GM12878 (cell line): Measurements from ENCODE around the gene SSBP2. TPM values are rescaled to one million over a fixed set of nuclear protein-coding genes. Genes with fewer than 3 reads are reported as not detected.

Experiments used
- ATAC-seq: fragments of 200-7000 bp; cut with Tn5 transposase; 3 replicates; pipeline ENCODE4 v1.9.1; 2020; ENCODE audit warnings: mild to moderate bottlenecking, moderate library complexity
- BruUV-seq: library from RNA; stranded (reverse); fragments of 400-500 nt; replicated peaks from 2 replicates; lab custom pipeline; 2021; lab: Mats Ljungman, UMichigan
- CTCF ChIA-PET: fragments of 300-600 bp; sonication (Branson Sonifier 250); formaldehyde crosslinking; extraction: SDS; loops from one replicate; lab custom pipeline; 2021; ENCODE audit warnings: inconsistent platforms; lab: Yijun Ruan, JAX
- POLR2A ChIA-PET: fragments of 350-600 bp; formaldehyde crosslinking; extraction: SDS; loops from one replicate; lab custom pipeline; 2021; ENCODE audit warnings: inconsistent platforms; lab: Charles Lee
- RAD21 ChIA-PET: fragments of 300-600 bp; sonication (Branson Sonifier 250); formaldehyde crosslinking; loops from one replicate; lab custom pipeline; 2023; ENCODE audit warnings: antibody characterized with exemption; ENCODE audit not compliant: unreplicated experiment; lab: Charles Lee
- SMC1A ChIA-PET: fragments of 300-600 bp; sonication (Branson Sonifier 250); formaldehyde crosslinking; loops from one replicate; lab custom pipeline; 2023; ENCODE audit not compliant: unreplicated experiment, uncharacterized antibody; lab: Charles Lee
- DNase-seq: peaks from one replicate; pipeline ENCODE4 v3.0.0-alpha.2; 2011; ENCODE audit warnings: low read depth, low spot score
- FAIRE-seq: peaks from 3 replicates; lab custom pipeline; 2011; peaks lifted over from hg19 to GRCh38; lab: Jason Lieb, UNC
- H2AFZ ChIP-seq: 2 replicates; pipeline ENCODE4 v1.6.0; 2011; ENCODE audit warnings: low read depth, low read length, control low read depth; ENCODE audit not compliant: control insufficient read depth
- H3K27ac ChIP-seq: 2 replicates; pipeline ENCODE4 v1.5.1; 2011; ENCODE audit warnings: control low read depth; ENCODE audit not compliant: control insufficient read depth, insufficient read depth
- H3K27me3 ChIP-seq, 2 experiments: replicated peaks in 1 of 2; 2 replicates each; pipeline versions ENCODE4 v1.6.0 to v1.6.1; 2011; ENCODE audit warnings: low read length in 1 of 2; ENCODE audit not compliant: control insufficient read depth in 2 of 2, insufficient read depth in 2 of 2
- H3K36me3 ChIP-seq, 2 experiments: 2 replicates each; pipeline ENCODE4 v1.5.1; 2011; ENCODE audit warnings: low read length in 1 of 2; ENCODE audit not compliant: control insufficient read depth in 2 of 2, insufficient read depth in 2 of 2
- H3K4me1 ChIP-seq: 2 replicates; pipeline ENCODE4 v1.6.1; 2011; ENCODE audit warnings: mild to moderate bottlenecking, low read length, moderate library complexity, mixed read lengths; ENCODE audit not compliant: control insufficient read depth, insufficient read depth
- H3K4me2 ChIP-seq: 2 replicates; pipeline ENCODE4 v1.6.0; 2011; ENCODE audit warnings: control low read depth; ENCODE audit not compliant: control insufficient read depth, insufficient read depth
- H3K4me3 ChIP-seq: fragments of 200-600 bp; sonication (generic); 2 replicates; pipeline ENCODE4 v1.5.1; 2016
- H3K79me2 ChIP-seq: 2 replicates; pipeline ENCODE4 v1.6.0; 2011; ENCODE audit warnings: low read length; ENCODE audit not compliant: control insufficient read depth, insufficient read depth
- H3K9ac ChIP-seq: 2 replicates; pipeline ENCODE4 v1.8.0; 2011; ENCODE audit warnings: low read length, control low read depth, mixed read lengths; ENCODE audit not compliant: control insufficient read depth, insufficient read depth
- H3K9me3 ChIP-seq: replicated peaks from 3 replicates; pipeline ENCODE4 v1.5.1; 2011; ENCODE audit warnings: mild to moderate bottlenecking, low read length; ENCODE audit not compliant: control insufficient read depth, insufficient read depth
- H4K20me1 ChIP-seq: 2 replicates; pipeline ENCODE4 v1.6.0; 2011; ENCODE audit not compliant: control insufficient read depth, insufficient read depth
- ASH2L ChIP-seq: fragments of 300-600, 200-600 bp; sonication (generic); IDR thresholded peaks from 2 replicates; pipeline ENCODE4 v1.6.1; 2017; ENCODE audit warnings: low read depth, mild to moderate bottlenecking, borderline replicate concordance
- BACH1 ChIP-seq: fragments of 450-650 bp; IDR thresholded peaks from 2 replicates; pipeline ENCODE4 v1.6.1; 2017; ENCODE audit warnings: mild to moderate bottlenecking, borderline replicate concordance
- EP300 ChIP-seq, 2 experiments: fragments of 150-350 bp in 1 of 2; IDR thresholded peaks; 2 replicates each; pipeline ENCODE4 v1.6.1; 2011 to 2012; ENCODE audit warnings: low read depth in 2 of 2, low read length in 2 of 2, borderline replicate concordance in 1 of 2, improper control_type of control experiment in 1 of 2, inconsistent platforms in 1 of 2; ENCODE audit not compliant: control insufficient read depth in 1 of 2
- NR2C2 ChIP-seq: IDR thresholded peaks from 2 replicates; pipeline ENCODE4 v1.6.1; 2011; ENCODE audit warnings: borderline replicate concordance, low read depth; ENCODE audit not compliant: control insufficient read depth, insufficient read length
- RAD21 ChIP-seq: IDR thresholded peaks from 2 replicates; pipeline ENCODE4 v1.6.1; 2011; ENCODE audit warnings: mild to moderate bottlenecking, low read depth, low read length, moderate library complexity; ENCODE audit not compliant: insufficient read depth
- RB1 ChIP-seq: fragments of 450-650 bp; formaldehyde crosslinking; IDR thresholded peaks from 2 replicates; pipeline ENCODE4 v1.6.1; 2017; ENCODE audit warnings: mild to moderate bottlenecking, borderline replicate concordance
- ZBED1 ChIP-seq: IDR thresholded peaks from 2 replicates; pipeline ENCODE4 v1.6.1; 2016; ENCODE audit warnings: borderline replicate concordance
- WGBS: methylation state at CpG from one replicate; pipeline ENCODE4 v1.1.6; 2016; ENCODE audit warnings: low lambda C conversion rate; ENCODE audit not compliant: insufficient replicate concordance, insufficient coverage; ENCODE audit errors: missing lambda C conversion rate; 5-methylcytosine and 5-hydroxymethylcytosine counted together
- in situ Hi-C: fragments of 300-500 bp; cut with MboI; formaldehyde crosslinking; loops from 9 replicates; pipeline ENCODE4 v1.14.3; 2018; ENCODE audit warnings: mixed read lengths
- intact Hi-C: fragments of 100-400 bp; cut with micrococcal nuclease; formaldehyde crosslinking; loops from one replicate; pipeline ENCODE4 v1.14.2; 2022; ENCODE audit not compliant: unreplicated experiment
- polyA plus RNA-seq, 11 experiments: library from polyadenylated mRNA; depleted of rRNA in 4 of 11; unstranded in 6 of 11; stranded (reverse) in 5 of 11; fragments of >200 nt; fragmentation: Nextera tagmentation in 4 of 11; fragmentation: Illumina TruSeq in 1 of 11; extraction: Ambion mirVana in 4 of 11; extraction: Trizol in 1 of 11; gene quantifications; 1 replicate in 1 of 11; 2 replicates in 10 of 11; pipeline versions ENCODE4 v1.2.1 to v1.2.3, GENCODE V29; 2011 to 2016; ENCODE audit warnings: inconsistent platforms in 2 of 11, missing spikeins in 2 of 11, low read depth in 1 of 11
- total RNA-seq, 4 experiments: library from RNA; depleted of rRNA in 3 of 4; stranded (reverse); fragments of >200 nt in 3 of 4; fragmentation: Illumina TruSeq in 1 of 4; extraction: Trizol in 1 of 4; gene quantifications; 2 replicates each; pipeline versions ENCODE4 v1.2.1 to v1.2.3, GENCODE V29; 2013 to 2021
- TF ChIP-seq, protein P1 (sequence below): fragments of 450-650 bp; conservative IDR thresholded peaks from 2 replicates; pipeline ENCODE4 v1.6.1; 2017; ENCODE audit warnings: mild to moderate bottlenecking, moderate library complexity
- TF ChIP-seq, protein P2 (sequence below): IDR thresholded peaks from 2 replicates; pipeline ENCODE4 v1.6.1; 2012; ENCODE audit warnings: low read depth, low read length, improper control_type of control experiment
- TF ChIP-seq, protein P3 (sequence below), 3 experiments: IDR thresholded peaks in 2 of 3; conservative IDR thresholded peaks in 1 of 3; 2 replicates each; pipeline ENCODE4 v1.5.1; 2011; ENCODE audit warnings: low read depth in 3 of 3, low read length in 3 of 3, mild to moderate bottlenecking in 3 of 3, control low read depth in 2 of 3, moderate library complexity in 2 of 3, inconsistent platforms in 1 of 3, mixed read lengths in 1 of 3; ENCODE audit not compliant: control insufficient read depth in 2 of 3, insufficient read depth in 1 of 3; ENCODE audit errors: extremely low read depth in 1 of 3

SSBP2 gene
- total and polyA plus RNA-seq, 10 of the 15 experiments (the other 5 are each of a cell fraction or from before 2014, with no cell fraction given): 52.2 to 132 (median 110) TPM

DNA sequence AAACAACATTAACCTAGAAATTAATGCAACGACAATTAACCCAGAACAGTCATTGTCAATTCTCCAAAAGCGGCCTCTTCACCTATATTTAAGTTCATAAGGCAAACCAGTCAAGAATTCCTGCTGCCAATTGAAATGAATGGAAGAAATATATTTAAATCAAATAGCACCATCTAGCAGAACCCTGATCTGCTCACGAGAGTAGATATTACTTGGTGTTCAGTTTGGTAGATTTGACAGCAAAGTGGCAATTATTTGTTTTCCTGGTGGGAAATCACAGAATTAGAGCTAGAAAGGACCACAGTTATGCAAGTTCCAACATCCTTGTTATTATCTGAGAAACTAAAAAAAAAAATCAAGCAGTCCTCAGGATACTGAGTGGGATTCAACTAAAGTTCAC is 2.3 kb downstream of the SSBP2 start:
- TF ChIP-seq, protein P1, sequence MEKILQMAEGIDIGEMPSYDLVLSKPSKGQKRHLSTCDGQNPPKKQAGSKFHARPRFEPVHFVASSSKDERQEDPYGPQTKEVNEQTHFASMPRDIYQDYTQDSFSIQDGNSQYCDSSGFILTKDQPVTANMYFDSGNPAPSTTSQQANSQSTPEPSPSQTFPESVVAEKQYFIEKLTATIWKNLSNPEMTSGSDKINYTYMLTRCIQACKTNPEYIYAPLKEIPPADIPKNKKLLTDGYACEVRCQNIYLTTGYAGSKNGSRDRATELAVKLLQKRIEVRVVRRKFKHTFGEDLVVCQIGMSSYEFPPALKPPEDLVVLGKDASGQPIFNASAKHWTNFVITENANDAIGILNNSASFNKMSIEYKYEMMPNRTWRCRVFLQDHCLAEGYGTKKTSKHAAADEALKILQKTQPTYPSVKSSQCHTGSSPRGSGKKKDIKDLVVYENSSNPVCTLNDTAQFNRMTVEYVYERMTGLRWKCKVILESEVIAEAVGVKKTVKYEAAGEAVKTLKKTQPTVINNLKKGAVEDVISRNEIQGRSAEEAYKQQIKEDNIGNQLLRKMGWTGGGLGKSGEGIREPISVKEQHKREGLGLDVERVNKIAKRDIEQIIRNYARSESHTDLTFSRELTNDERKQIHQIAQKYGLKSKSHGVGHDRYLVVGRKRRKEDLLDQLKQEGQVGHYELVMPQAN: no peak
- TF ChIP-seq, protein P2, sequence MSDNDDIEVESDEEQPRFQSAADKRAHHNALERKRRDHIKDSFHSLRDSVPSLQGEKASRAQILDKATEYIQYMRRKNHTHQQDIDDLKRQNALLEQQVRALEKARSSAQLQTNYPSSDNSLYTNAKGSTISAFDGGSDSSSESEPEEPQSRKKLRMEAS: no peak
- TF ChIP-seq EP300 (IDR thresholded peaks at IDR 0.05; ENCODE audit: borderline replicate concordance in 1 of 2, control insufficient read depth in 1 of 2, low read depth in 2 of 2, low read length in 2 of 2) (no peak), RAD21 (peak; percentile 24; the same call in 1 of the 2 replicates), NR2C2 (no peak), RB1 (no peak), BACH1 (no peak), ZBED1 (no peak), ASH2L (no peak)
- TF ChIP-seq, protein P3, sequence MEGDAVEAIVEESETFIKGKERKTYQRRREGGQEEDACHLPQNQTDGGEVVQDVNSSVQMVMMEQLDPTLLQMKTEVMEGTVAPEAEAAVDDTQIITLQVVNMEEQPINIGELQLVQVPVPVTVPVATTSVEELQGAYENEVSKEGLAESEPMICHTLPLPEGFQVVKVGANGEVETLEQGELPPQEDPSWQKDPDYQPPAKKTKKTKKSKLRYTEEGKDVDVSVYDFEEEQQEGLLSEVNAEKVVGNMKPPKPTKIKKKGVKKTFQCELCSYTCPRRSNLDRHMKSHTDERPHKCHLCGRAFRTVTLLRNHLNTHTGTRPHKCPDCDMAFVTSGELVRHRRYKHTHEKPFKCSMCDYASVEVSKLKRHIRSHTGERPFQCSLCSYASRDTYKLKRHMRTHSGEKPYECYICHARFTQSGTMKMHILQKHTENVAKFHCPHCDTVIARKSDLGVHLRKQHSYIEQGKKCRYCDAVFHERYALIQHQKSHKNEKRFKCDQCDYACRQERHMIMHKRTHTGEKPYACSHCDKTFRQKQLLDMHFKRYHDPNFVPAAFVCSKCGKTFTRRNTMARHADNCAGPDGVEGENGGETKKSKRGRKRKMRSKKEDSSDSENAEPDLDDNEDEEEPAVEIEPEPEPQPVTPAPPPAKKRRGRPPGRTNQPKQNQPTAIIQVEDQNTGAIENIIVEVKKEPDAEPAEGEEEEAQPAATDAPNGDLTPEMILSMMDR (IDR thresholded peaks at IDR 0.05 in 2 of 3, conservative IDR thresholded peaks at IDR 0.05 in 1 of 3; ENCODE audit: control insufficient read depth in 2 of 3, extremely low read depth in 1 of 3, insufficient read depth in 1 of 3, low read depth in 3 of 3, low read length in 3 of 3): peak in 1 of 3 experiments; percentile 22; a peak in 1 of 6 replicates
- H4K20me1 ChIP-seq: no peaks in the 10 kb centered on the region
- peak overlapping the region; percentile 72 for H3K27ac ChIP-seq
- no TSS peak for BruUV-seq
- H3K27me3 ChIP-seq: no peaks in the 10 kb centered on the region
- ChIA-PET RAD21 (interaction anchor here (0.8 to 5.8 kb wide), 6 partner anchors 30 to 416 kb away, joined by 3 to 79 read pairs (median 4); no protein-coding TSS in a partner anchor), POLR2A (interaction anchor here (0.7 to 1.1 kb wide), 3 partner anchors 10 to 159 kb away, joined by 3 to 4 read pairs (median 3); no protein-coding TSS in a partner anchor), CTCF (interaction anchor here (0.6 to 3.5 kb wide), 10 partner anchors 28 to 423 kb away, joined by 3 to 23 read pairs (median 3); no protein-coding TSS in a partner anchor), SMC1A (interaction anchor here (0.6 to 3.3 kb wide), 7 partner anchors 8 to 416 kb away, joined by 3 to 26 read pairs (median 3); no protein-coding TSS in a partner anchor)
- no peaks in the 10 kb centered on the region for H3K36me3 ChIP-seq
- H2AFZ ChIP-seq: no peak overlapping the region
- intact Hi-C loops: loop anchor here (2.0 kb wide), 1 partner anchor 118 kb away; no protein-coding TSS in a partner anchor
- no peaks in the 10 kb centered on the region for H3K9me3 ChIP-seq
- in situ Hi-C loops: loop anchor here (5.0 kb wide), 1 partner anchor 241 kb away; no protein-coding TSS in a partner anchor
- H3K9ac ChIP-seq: peak overlapping the region; percentile 48
- DNase-seq (no peak), ATAC-seq (no peak), FAIRE-seq (no peak)
- peak overlapping the region; percentile 91 for H3K4me2 ChIP-seq
- 92% methylated on average over 3 of the region's 3 CpGs for WGBS
- H3K4me1 ChIP-seq: peaks cover 17% of the 10 kb centered on the region
- peaks cover 68% of the 10 kb centered on the region for H3K79me2 ChIP-seq
- peak overlapping the region; percentile 68 for H3K4me3 ChIP-seq
